GM12878 (cell line): Measurements from ENCODE around the gene S100A6.

Source experiments
- BCLAF1 ChIP-seq: fragments of 450-650 bp; IDR thresholded peaks from 2 replicates; pipeline ENCODE4 v1.6.1; 2017; ENCODE audit warnings: antibody characterized with exemption, mild to moderate bottlenecking, moderate library complexity
- BHLHE40 ChIP-seq, 2 experiments: fragments of 450-650 bp in 1 of 2; IDR thresholded peaks; 2 replicates each; pipeline ENCODE4 v1.6.1; 2011 to 2017; ENCODE audit warnings: low read depth in 2 of 2, borderline replicate concordance in 1 of 2, improper control_type of control experiment in 1 of 2, low read length in 1 of 2, mild to moderate bottlenecking in 1 of 2
- KDM1A ChIP-seq: fragments of 200-600 bp; sonication (generic); IDR thresholded peaks from 2 replicates; pipeline ENCODE4 v1.6.1; 2016; ENCODE audit warnings: borderline replicate concordance
- SP1 ChIP-seq: IDR thresholded peaks from one replicate; pipeline ENCODE4 v1.6.1; 2011; ENCODE audit warnings: low read depth, low read length
- TF ChIP-seq, protein P1 (sequence below): IDR thresholded peaks from 2 replicates; pipeline ENCODE4 v1.6.1; 2012; ENCODE audit warnings: low read length, inconsistent platforms

- TF ChIP-seq, protein P1, sequence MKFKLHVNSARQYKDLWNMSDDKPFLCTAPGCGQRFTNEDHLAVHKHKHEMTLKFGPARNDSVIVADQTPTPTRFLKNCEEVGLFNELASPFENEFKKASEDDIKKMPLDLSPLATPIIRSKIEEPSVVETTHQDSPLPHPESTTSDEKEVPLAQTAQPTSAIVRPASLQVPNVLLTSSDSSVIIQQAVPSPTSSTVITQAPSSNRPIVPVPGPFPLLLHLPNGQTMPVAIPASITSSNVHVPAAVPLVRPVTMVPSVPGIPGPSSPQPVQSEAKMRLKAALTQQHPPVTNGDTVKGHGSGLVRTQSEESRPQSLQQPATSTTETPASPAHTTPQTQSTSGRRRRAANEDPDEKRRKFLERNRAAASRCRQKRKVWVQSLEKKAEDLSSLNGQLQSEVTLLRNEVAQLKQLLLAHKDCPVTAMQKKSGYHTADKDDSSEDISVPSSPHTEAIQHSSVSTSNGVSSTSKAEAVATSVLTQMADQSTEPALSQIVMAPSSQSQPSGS: no peak
- TF ChIP-seq BCLAF1 (no peak), BHLHE40 (IDR thresholded peaks at IDR 0.05; ENCODE audit: borderline replicate concordance in 1 of 2, low read depth in 2 of 2, low read length in 1 of 2) (no peak), SP1 (no peak), KDM1A (no peak)
Measured at GRCh38 chr1:153583976-153584375, 48.2 kb upstream of the S100A6 start.
